ENCODE results near the gene CTAG2. TPM values are rescaled to one million over a fixed set of nuclear protein-coding genes. Genes with fewer than 3 reads are reported as not detected.
"Not testable (repeated sequence)": the region's sequence is repeated elsewhere in the genome, so short reads cannot be mapped to it uniquely, and the experiment has no call there.

CTAG2 gene
- total RNA-seq: not detected in 2 replicates
- polyA plus RNA-seq (2012): not detected

GRCh38 chrX:154653413-154653812 is at the start of gene CTAG2:
Gene CTAG2, minus strand, starts transcription at chrX:154653579. Its CDS starts 64 bp downstream, at chrX:154653515.
- DNase-seq (ENCODE audit: low read depth): not testable (repeated sequence)

DNA sequence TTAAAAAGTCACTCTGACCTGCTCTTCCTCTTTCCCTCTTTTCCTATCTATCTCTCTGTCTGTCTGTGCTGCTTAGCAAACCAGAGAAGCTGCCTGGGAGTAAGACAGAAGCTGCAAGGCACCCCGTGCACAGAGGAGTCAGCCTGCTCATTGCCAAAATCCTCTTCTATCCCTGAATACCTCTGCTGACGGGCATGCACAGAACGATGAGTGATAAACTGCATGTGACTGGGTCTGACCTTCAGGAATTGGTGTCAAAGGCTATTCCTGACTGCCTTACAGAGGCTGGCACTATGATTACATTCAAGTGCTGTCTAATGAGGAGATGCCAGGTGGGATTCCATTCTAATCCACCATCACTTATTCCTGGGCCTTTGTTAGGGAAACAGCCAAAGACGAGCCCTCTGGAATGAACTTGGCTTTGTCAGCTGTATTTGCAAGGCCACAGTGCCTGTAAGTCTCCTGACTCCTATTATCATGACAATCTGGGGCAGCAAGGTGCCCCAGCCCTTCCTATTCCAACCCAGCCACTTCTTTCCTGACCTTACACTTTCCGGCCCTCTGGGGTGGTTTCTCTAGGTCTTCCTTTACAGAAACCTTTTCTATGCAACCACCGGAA is 45.4 kb upstream of the CTAG2 start:
- DNase-seq (ENCODE audit: low read depth): no peak

DNA sequence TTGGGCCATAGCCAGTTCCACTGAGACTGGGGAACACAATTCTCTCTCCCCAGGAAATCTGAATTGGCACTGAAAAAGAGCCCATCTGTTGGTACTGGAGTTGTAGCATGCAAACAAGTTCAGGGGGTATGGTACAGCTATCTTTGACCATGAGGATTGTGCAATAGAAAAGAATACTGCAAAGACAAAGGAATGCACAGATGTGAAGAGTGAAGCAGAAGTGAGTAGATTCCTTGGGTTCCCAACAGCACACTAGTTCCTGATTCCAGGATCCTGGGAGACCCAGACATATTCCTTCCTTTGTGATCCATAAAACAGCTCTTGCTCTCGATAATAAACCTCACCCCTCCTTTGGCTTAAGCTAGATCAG is 43.3 kb upstream of the CTAG2 start:
- DNase-seq (ENCODE audit: low read depth): peak; percentile 5

DNA sequence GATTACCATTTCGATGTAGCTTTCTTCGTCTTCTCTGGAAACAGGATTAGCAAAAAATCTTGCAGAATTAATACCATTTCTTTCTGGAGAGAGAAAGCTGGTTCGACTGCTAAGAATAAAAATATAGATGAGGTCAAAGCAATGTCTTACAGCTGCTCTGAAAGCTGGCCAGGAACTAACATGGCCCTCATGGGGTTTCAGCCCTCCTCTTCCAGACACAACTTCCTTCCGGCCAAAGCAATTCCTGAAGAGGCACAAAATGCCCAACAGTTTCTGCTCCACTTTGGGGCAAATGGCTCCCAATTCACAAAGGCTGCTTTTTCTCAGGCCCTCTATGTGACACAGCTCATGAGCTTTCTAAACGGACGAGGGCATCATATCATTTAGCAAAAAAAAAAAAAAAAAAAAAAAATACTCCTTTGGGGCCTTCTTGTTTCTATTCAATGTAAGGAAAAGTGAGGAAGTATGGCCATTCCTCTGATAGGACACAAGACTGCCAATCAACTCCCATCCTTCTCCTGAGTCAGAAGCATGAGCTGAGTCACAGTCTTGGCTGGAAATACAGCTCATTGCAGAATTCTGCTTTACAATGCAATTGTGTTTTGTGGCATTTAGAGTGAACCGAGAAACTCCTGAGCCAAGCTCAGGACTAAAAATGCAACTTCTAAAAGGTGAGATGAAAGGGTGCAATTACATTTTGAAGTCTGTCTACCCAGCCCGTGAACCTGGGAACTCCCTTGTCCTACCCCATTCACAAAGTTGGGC is 42.7 kb upstream of the CTAG2 start:
- DNase-seq (ENCODE audit: low read depth): peak; percentile 50

- DNase-seq (ENCODE audit: low read depth): no peak
Measured at GRCh38 chrX:154693394-154693793, 40.0 kb upstream of the CTAG2 start.

DNA sequence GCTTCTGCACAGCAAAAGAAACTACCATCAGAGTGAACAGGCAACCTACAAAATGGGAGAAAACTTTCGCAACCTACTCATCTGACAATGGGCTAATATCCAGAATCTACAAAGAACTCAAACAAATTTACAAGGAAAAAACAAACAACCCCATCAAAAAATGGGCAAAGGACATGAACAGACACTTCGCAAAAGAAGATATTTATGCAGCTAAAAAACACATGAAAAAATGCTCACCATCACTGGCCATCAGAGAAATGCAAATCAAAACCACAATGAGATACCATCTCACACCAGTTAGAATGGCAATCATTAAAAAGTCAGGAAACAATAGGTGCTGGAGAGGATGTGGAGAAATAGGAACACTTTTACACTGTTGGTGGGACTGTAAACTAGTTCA is 37.1 kb upstream of the CTAG2 start:
- not testable (repeated sequence) for DNase-seq (ENCODE audit: low read depth)

GRCh38 chrX:154672084-154672483 is 18.7 kb upstream of the CTAG2 start:
- not testable (repeated sequence) for DNase-seq (ENCODE audit: low read depth)

DNA sequence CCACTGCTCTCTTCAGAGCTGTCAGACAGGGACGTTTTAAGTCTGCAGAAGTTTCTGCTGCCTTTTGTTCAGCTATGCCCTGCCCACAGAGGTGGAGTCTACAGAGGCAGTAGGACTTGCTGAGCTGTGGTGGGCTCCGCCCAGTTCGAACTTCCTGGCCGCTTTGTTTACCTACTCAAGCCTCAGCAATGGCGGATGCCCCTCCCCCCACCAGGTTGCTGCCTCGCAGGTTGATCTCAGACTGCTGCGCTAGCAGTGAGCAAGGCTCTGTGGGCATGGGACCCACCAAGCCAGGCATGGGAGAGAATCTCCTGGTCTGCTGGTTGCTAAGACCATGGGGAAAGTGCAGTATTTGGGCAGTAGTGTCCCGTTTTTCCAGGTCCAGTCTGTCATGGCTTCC is 17.5 kb upstream of the CTAG2 start:
- not testable (repeated sequence) for DNase-seq (ENCODE audit: low read depth)

GRCh38 chrX:154661899-154662298 is 8.5 kb upstream of the CTAG2 start:
- DNase-seq (ENCODE audit: low read depth): no peak

- DNase-seq (ENCODE audit: low read depth): no peak
Measured at GRCh38 chrX:154661170-154661569, 7.8 kb upstream of the CTAG2 start.

- no peak for DNase-seq (ENCODE audit: low read depth)
Measured at GRCh38 chrX:154660541-154660940, 7.2 kb upstream of the CTAG2 start.

DNA sequence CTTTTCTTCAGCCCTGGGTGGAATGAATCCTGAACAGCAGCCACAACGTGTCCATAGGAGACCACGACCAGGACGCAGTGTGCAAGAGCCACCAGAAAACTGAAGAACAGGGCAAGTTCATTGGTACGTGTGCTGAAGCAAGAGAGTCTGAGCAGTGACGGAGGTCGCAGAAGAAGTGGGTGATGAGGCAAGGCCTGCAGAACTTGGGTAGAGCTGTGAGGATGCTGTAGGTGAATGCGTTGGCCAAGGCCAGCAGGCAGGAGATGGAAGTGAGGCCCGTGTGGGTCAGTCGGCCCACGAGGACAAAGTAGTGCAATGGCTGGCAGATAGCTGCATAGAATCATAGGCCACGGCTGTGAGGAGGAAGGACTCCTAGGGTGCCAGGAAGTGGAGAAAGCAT is 5.6 kb upstream of the CTAG2 start:
- DNase-seq (ENCODE audit: low read depth): no peak

GRCh38 chrX:154658187-154658586 is 4.8 kb upstream of the CTAG2 start:
- DNase-seq (ENCODE audit: low read depth): no peak

GRCh38 chrX:154657226-154657805 is 3.9 kb upstream of the CTAG2 start:
- DNase-seq (ENCODE audit: low read depth): no peak

DNA sequence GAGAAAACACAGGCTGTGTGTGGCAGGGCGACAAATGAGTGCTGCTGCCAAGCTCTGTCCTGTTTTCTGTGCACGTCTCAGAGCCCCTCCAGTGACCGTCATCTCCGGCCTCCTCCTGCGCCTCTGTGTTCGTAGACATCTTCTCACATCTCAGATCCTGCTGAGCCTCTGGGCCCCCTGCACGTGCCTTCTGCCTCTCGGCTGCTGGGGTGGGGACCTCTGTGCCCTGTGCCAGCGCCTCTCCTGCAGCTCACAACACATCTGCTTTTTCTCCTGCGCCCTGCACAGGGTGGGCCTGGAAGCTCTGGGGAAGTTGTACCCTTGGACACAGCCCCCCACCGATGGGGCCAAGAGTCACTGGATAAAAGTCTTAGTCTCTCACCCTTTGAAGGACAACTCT is 2.4 kb upstream of the CTAG2 start:
- no peak for DNase-seq (ENCODE audit: low read depth)

- no peak for DNase-seq (ENCODE audit: low read depth)
Measured at GRCh38 chrX:154655346-154655745, 2.0 kb upstream of the CTAG2 start.

DNA sequence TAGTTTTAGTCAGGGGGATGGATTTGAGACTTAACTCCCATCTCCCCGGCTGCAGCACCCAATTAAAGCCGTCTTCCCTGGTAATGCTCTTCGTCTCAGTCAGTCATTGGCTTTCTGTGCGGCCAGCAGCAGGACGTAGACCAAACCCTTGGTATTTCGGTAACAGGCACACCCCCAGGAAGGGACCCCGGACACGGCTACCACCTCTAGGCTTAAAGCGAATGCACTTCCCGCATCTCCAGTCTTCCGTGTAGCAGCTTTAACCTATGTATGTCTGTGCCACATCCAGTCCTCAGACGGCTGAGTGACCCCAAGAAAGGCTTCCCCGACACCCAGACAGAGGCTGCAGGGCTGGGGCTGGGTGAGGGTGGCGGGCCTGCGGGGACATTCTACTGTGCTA is 1.5 kb upstream of the CTAG2 start:
- no peak for DNase-seq (ENCODE audit: low read depth)

GRCh38 chrX:154654372-154654771 is 993 bp upstream of the CTAG2 start:
- no peak for DNase-seq (ENCODE audit: low read depth)

- DNase-seq (ENCODE audit: low read depth): no peak
Measured at GRCh38 chrX:154653048-154653401, 354 bp downstream of the CTAG2 start.

DNA sequence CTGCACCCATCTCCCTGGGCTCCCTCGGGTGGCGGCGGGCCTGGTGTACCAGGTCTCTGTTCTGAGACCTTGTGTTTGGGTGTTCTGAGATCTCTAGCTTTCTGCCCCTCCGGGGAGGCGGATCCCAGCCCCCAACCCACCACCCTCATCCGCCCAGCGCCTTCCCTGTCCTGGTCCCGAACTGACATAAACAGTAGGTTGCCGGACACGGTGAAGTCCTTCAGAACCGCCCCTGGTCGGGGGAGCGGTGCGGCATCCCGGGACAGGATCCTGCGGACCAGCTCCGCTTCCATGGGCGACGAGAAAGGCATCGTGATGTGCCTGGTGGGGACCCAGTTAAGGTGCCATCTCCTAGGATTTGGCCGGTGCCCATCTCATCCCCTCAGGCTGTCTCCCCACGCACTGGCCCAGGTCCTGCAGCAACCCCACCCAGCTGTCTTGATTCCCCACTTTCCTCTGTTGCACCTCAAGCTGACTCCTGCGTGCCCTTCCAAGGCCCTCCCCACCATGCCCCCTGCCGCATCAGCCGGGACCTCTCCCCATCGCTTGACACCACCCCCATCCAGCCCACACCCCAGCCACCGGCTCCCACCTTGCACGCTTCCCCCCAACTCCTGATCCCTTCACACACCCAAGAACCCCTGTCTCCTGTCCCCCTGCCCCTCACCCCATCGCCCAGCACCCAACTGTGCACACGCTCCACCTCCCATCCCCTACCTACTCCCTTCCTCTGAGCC is 900 bp downstream of the CTAG2 start:
- no peak for DNase-seq (ENCODE audit: low read depth)

- no peak for DNase-seq (ENCODE audit: low read depth)
Measured at GRCh38 chrX:154650221-154650510, 3.2 kb downstream of the CTAG2 start.

GRCh38 chrX:154649503-154650220 is 3.7 kb downstream of the CTAG2 start:
- no peak for DNase-seq (ENCODE audit: low read depth)
